ENCODE results near the gene CCM2L.

DNA sequence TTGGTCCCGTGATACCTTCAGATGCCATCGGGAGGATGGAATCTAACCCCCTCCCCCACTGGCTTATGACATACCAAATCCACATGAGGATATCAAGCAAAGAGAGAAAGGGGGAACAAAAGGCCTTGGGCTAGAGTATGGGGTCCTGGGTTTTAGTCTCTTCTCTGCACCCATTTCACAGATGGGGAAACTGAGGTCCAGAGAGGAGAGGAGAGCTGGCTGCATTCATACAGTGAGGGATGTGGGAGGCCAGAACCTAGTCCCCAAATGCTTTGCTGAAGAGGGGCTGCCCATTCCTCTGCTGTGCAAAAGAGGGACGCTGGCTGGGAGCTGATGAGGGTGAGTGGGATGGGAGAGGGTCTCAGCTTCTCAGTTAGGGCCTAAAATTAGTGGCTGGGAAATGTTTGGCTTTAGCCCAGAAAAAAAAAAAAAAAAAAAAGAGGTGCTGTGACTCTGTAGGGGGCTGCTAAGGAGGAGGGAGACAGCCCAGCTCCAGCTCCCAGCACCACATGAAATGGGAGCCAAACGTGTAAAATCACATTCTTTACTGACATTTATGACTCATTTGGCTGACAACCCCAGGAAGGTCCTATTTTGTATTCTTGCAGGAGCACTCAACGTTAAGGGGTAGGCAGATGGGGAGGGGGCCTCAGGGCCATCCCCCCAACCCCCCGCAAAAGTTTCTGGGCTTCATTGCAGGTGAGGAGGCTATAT is 30.4 kb upstream of the CCM2L start:
- no peak for TF ChIP-seq POLR2A (IDR thresholded peaks at IDR 0.05; ENCODE audit: low read length)
- TF ChIP-seq, protein P1, sequence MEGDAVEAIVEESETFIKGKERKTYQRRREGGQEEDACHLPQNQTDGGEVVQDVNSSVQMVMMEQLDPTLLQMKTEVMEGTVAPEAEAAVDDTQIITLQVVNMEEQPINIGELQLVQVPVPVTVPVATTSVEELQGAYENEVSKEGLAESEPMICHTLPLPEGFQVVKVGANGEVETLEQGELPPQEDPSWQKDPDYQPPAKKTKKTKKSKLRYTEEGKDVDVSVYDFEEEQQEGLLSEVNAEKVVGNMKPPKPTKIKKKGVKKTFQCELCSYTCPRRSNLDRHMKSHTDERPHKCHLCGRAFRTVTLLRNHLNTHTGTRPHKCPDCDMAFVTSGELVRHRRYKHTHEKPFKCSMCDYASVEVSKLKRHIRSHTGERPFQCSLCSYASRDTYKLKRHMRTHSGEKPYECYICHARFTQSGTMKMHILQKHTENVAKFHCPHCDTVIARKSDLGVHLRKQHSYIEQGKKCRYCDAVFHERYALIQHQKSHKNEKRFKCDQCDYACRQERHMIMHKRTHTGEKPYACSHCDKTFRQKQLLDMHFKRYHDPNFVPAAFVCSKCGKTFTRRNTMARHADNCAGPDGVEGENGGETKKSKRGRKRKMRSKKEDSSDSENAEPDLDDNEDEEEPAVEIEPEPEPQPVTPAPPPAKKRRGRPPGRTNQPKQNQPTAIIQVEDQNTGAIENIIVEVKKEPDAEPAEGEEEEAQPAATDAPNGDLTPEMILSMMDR (IDR thresholded peaks at IDR 0.05) = no peak
- TF ChIP-seq NR3C1 (IDR thresholded peaks at IDR 0.05) = no peak
- TF ChIP-seq USF2 (IDR thresholded peaks at IDR 0.05) = no peak
- TF ChIP-seq FOSL2 (IDR thresholded peaks at IDR 0.05) = no peak
- no peak for TF ChIP-seq FOSL2 (CRISPR knock-in tag; IDR thresholded peaks at IDR 0.05)
- no peak for TF ChIP-seq EP300 (IDR thresholded peaks at IDR 0.05)
- no peak for TF ChIP-seq TFCP2L1 (CRISPR knock-in tag; IDR thresholded peaks at IDR 0.05)
- TF ChIP-seq JUN (IDR thresholded peaks at IDR 0.05) = no peak
- TF ChIP-seq, protein P2, sequence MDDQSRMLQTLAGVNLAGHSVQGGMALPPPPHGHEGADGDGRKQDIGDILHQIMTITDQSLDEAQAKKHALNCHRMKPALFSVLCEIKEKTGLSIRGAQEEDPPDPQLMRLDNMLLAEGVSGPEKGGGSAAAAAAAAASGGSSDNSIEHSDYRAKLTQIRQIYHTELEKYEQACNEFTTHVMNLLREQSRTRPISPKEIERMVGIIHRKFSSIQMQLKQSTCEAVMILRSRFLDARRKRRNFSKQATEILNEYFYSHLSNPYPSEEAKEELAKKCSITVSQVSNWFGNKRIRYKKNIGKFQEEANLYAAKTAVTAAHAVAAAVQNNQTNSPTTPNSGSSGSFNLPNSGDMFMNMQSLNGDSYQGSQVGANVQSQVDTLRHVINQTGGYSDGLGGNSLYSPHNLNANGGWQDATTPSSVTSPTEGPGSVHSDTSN (IDR thresholded peaks at IDR 0.05) = no peak
- no peak for TF ChIP-seq RNF2 (IDR thresholded peaks at IDR 0.05; ENCODE audit: borderline replicate concordance, low read depth)
- TF ChIP-seq ESRRA (IDR thresholded peaks at IDR 0.05; ENCODE audit: borderline replicate concordance, low read length) = no peak
- no peak for TF ChIP-seq POLR2AphosphoS2 (conservative IDR thresholded peaks at IDR 0.05; ENCODE audit: low read length)
